Dedifferentiated amniotic fluid mesenchymal stem cell (primary cell): Measurements from ENCODE around the gene DMC1.
"Not testable (repeated sequence)": the region's sequence is repeated elsewhere in the genome, so short reads cannot be mapped to it uniquely, and the experiment has no call there.

Experiments used
- DNase-seq: peaks from one replicate; pipeline ENCODE4 v3.0.0-alpha.2; 2016; ENCODE audit errors: extremely low spot score

The DMC1 gene

GRCh38 chr22:38501797-38502672, 67.9 kb downstream of the DMC1 start:
- DNase-seq = no peak

GRCh38 chr22:38497869-38498268, 72.1 kb downstream of the DMC1 start:
- DNase-seq = no peak

GRCh38 chr22:38494939-38495338, 75.0 kb downstream of the DMC1 start:
- no peak for DNase-seq

- DNase-seq = no peak
These were observed 75.5 kb downstream of the DMC1 start for GRCh38 chr22:38494498-38494897.

GRCh38 chr22:38491707-38492348, 78.2 kb downstream of the DMC1 start:
- DNase-seq = no peak

GRCh38 chr22:38490915-38491314, 79.1 kb downstream of the DMC1 start:
- no peak for DNase-seq

GRCh38 chr22:38490475-38490874, 79.5 kb downstream of the DMC1 start:
- no peak for DNase-seq

- no peak for DNase-seq
These were observed 80.3 kb downstream of the DMC1 start for GRCh38 chr22:38489561-38490145.

- DNase-seq = no peak
These were observed 80.8 kb downstream of the DMC1 start for GRCh38 chr22:38489142-38489541.

GRCh38 chr22:38487946-38488345, 82.0 kb downstream of the DMC1 start:
- no peak for DNase-seq

GRCh38 chr22:38485783-38486182, 84.2 kb downstream of the DMC1 start:
- no peak for DNase-seq

- DNase-seq = no peak
These were observed 85.7 kb downstream of the DMC1 start for GRCh38 chr22:38484244-38484643.

GRCh38 chr22:38482662-38483308, 87.2 kb downstream of the DMC1 start:
- no peak for DNase-seq

- no peak for DNase-seq
These were observed 88.1 kb downstream of the DMC1 start for GRCh38 chr22:38481871-38482332.

- no peak for DNase-seq
These were observed 88.7 kb downstream of the DMC1 start for GRCh38 chr22:38481162-38481870.

GRCh38 chr22:38479096-38479837, 90.7 kb downstream of the DMC1 start:
- peak; percentile 38 for DNase-seq

- DNase-seq = no peak
These were observed 92.4 kb downstream of the DMC1 start for GRCh38 chr22:38477585-38477984.

GRCh38 chr22:38474003-38474607, 95.9 kb downstream of the DMC1 start:
- DNase-seq = no peak

GRCh38 chr22:38471237-38471636, 98.7 kb downstream of the DMC1 start:
- DNase-seq = no peak

GRCh38 chr22:38470179-38470578, 99.8 kb downstream of the DMC1 start:
- DNase-seq = not testable (repeated sequence)
